Activated CD8-positive, alpha-beta T cell treated with anti-CD3 and anti-CD28 coated beads, Interleukin-2, amount 10 ng/mL, durations not matched to agents 7 days and 5 days (primary cell): ENCODE measurements around the gene NCAM1. TPM values are rescaled to one million over a fixed set of nuclear protein-coding genes. Genes with fewer than 3 reads are reported as not detected.

Experiments
- ATAC-seq: fragments of 150-1000 bp; cut with Tn5 transposase; one replicate; pipeline ENCODE4 v1.10.0; 2021; ENCODE audit warnings: moderate library complexity
- CTCF ChIA-PET: fragments of 350-600 bp; sonication (Branson Sonifier 250); formaldehyde crosslinking; loops from one replicate; lab custom pipeline; 2021; ENCODE audit warnings: antibody characterized with exemption; lab: Charles Lee
- POLR2A ChIA-PET: fragments of 350-600 bp; sonication (Branson Sonifier 250); formaldehyde crosslinking; loops from one replicate; lab custom pipeline; 2021; ENCODE audit warnings: antibody characterized with exemption; lab: Charles Lee
- DNase-seq: peaks from one replicate; pipeline ENCODE4 v3.0.0-alpha.2; 2020
- H3K27ac Mint-ChIP-seq: one replicate; pipeline ENCODE4 v1.8.0; 2021; ENCODE audit warnings: mild to moderate bottlenecking, mixed read lengths
- H3K27me3 Mint-ChIP-seq: one replicate; pipeline ENCODE4 v1.8.0; 2021; ENCODE audit warnings: low read depth, mixed read lengths
- H3K36me3 Mint-ChIP-seq: one replicate; pipeline ENCODE4 v1.8.0; 2021; ENCODE audit warnings: low read depth, mixed read lengths
- H3K4me1 Mint-ChIP-seq: one replicate; pipeline ENCODE4 v1.8.0; 2021; ENCODE audit warnings: low read depth, mixed read lengths
- H3K4me3 Mint-ChIP-seq: one replicate; pipeline ENCODE4 v1.8.0; 2021; ENCODE audit warnings: mild to moderate bottlenecking, mixed read lengths
- H3K9me3 Mint-ChIP-seq: one replicate; pipeline ENCODE4 v1.8.0; 2022; ENCODE audit warnings: mixed read lengths; ENCODE audit not compliant: insufficient read depth
- total RNA-seq, 2 experiments: library from RNA; stranded (reverse); gene quantifications; one replicate each; pipeline ENCODE4 v1.2.3, GENCODE V29; 2021

Gene NCAM1
- total RNA-seq, 2 experiments from 2014 or later: 1.4 to 1.8 TPM

DNA sequence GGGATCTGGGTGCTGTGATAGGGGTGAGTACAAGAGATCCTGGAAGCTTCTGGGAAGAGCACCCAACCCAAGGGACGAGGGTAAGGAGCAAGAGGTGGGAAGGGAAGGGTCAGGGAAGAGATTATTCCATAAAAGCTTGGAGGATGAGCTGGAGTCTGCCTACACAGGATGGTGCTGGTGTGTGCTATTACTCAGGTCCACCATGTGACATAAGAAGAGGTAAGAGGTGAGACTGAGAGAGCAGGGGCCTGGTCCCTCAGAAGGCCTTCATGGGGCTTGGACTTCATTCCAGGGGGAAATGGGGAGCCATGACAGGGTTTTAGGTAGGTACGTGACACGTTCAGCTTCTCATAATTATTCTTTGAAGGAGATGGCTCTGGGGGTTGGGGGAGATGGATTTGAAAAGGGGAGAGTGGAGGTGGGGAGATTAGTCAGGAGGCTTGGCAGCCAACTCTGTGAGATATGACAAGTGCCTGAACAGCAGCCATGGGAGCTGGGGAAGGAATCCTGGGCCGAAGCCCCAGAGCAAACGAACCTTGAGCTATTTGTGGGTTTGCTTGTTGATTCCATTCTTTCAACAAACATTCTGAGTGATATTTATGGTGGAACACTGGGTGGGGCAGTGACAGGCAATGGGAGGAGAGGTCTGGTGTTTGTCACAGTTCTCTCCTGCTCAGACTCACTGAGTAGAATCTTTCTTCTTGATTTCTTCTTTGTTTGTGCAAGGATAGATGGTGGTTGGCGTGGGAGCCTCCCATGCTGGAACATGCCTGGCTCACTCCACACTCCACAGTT, 11.2 kb upstream of the NCAM1 start:
- H3K27me3 Mint-ChIP-seq: peaks cover 12% of the 10 kb centered on the region
- POLR2A ChIA-PET: no interaction called here
- ATAC-seq (no peak), DNase-seq (no peak)
- no peak overlapping the region for H3K4me3 Mint-ChIP-seq
- H3K36me3 Mint-ChIP-seq: no peaks in the 10 kb centered on the region
- CTCF ChIA-PET: no interaction called here
- no peak overlapping the region for H3K27ac Mint-ChIP-seq
- H3K9me3 Mint-ChIP-seq: no peaks in the 10 kb centered on the region
- H3K4me1 Mint-ChIP-seq: no peaks in the 10 kb centered on the region

DNA sequence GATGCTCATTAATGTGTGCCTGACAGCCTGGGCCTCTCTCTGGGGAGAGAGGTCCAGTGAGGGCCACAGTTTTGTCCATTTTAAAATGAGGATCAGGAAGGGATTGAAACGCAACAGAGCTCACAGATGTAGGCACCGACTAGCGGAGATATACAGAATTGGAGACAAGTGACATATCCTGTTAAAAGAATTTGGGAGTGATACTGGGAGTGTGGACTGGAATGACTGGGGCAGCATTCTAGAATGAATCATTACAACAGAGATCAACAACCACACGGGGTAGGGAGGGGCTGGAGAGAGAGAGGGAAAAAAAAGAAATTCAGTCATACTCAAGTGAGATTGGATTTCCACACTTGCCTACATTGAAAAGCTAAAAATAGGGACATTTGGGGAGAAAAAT, 2.5 kb upstream of the NCAM1 start:
- ATAC-seq: no peak
- H3K27me3 Mint-ChIP-seq: peaks cover 56% of the 10 kb centered on the region
- POLR2A ChIA-PET: no interaction called here
- peaks cover 3% of the 10 kb centered on the region for H3K36me3 Mint-ChIP-seq
- CTCF ChIA-PET: interaction anchor here (1.5 to 1.8 kb wide), 2 partner anchors 23 to 161 kb away, joined by 3 to 4 read pairs; no protein-coding TSS in a partner anchor
- no peak overlapping the region for H3K4me3 Mint-ChIP-seq
- H3K4me1 Mint-ChIP-seq: peaks cover 11% of the 10 kb centered on the region
- no peak for DNase-seq
- H3K27ac Mint-ChIP-seq: no peak overlapping the region
- no peaks in the 10 kb centered on the region for H3K9me3 Mint-ChIP-seq

DNA sequence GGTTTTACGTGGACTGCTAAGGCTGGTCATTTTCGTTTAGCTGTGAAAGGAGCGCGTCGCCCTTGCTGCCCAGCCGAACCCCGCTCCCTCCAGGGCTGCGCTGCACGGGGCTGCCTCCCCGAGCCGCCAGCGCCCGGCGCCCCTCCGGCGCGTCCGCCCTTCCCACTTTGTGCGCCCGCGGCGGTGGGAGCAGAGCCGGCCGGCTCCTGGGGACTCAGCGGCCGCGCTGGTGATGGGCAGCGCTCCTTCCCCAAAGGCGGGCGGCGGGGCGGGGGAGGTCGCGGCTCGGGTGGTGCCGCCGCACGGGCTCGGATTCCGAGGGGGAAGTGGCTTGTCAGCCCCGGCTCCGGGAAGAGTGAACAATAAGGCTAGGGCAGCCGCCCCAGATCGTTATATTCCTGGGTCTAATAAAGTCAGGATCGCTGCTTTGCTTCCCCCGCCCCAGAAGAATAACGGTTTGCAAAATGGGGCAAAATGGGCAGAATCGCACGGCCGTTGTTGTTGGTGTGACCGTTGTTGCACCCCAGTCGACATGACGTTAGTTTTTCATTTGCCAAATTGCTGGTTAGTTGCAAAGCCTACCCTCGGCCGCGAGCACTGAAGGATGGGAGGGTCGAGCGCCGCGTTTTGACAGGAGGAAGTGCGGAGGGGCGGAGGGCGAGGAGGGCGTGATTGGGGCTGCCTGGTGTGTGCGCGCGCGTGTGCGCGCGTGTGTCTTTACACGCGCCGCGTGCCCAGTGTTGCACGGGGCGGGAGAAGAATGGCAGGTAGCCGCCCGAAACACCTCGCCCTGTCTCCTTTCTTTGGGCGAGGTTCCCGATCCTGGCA, 745 bp downstream of the NCAM1 start:
- H3K4me3 Mint-ChIP-seq: peak overlapping the region; percentile 74
- CTCF ChIA-PET: no interaction called here
- peak; percentile 35 for DNase-seq
- H3K9me3 Mint-ChIP-seq: no peaks in the 10 kb centered on the region
- peaks cover 11% of the 10 kb centered on the region for H3K4me1 Mint-ChIP-seq
- peak; percentile 46 for ATAC-seq
- H3K27me3 Mint-ChIP-seq: peaks cover 58% of the 10 kb centered on the region
- peaks cover 3% of the 10 kb centered on the region for H3K36me3 Mint-ChIP-seq
- no peak overlapping the region for H3K27ac Mint-ChIP-seq
- POLR2A ChIA-PET: no interaction called here

DNA sequence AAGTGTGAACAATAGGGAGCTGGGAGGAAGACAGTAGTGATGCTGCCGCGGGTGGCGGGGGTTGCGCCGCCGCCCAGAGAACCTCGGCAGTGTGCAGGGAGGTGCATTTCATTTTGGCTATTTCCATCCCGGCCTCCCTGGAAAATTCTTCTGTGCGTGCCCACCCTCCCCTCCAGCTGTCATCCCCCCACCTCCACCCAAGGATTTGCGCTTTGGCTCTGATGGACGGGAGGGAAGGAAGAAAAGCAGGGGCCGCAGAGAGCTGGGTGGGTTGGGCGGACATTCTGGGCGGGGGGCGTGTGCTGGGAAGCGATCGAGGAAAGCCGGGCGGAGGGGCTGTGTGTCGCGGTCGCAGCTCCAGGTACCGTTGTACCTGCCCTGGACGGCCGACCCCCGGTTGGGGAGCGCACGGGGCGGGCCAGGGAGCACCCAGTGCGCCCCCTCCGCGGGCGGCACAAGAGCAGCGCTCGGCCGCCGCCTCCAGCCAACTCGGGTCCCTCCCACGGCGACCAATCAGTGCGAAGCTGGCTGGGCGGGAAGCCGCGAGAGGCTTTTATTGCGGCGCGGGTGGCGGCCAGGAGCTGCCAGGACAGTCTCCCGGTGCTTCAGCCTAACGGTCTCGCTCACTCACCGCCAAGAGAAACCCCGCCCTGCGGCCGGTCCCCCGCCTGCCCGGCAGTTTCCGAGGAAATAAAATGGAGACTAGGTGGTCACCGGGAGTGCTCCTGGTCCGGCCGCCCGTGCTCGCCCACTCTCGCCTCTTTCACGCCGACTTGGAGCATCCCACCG, 1.6 kb downstream of the NCAM1 start:
- Mint-ChIP-seq H3K27me3 (peaks cover 59% of the 10 kb centered on the region), H3K36me3 (peaks cover 3% of the 10 kb centered on the region), H3K27ac (no peak overlapping the region), H3K9me3 (no peaks in the 10 kb centered on the region), H3K4me3 (peak overlapping the region; percentile 74), H3K4me1 (peaks cover 11% of the 10 kb centered on the region)
- ChIA-PET CTCF (no interaction called here), POLR2A (no interaction called here)
- ATAC-seq: peak; percentile 16
- DNase-seq: no peak

DNA sequence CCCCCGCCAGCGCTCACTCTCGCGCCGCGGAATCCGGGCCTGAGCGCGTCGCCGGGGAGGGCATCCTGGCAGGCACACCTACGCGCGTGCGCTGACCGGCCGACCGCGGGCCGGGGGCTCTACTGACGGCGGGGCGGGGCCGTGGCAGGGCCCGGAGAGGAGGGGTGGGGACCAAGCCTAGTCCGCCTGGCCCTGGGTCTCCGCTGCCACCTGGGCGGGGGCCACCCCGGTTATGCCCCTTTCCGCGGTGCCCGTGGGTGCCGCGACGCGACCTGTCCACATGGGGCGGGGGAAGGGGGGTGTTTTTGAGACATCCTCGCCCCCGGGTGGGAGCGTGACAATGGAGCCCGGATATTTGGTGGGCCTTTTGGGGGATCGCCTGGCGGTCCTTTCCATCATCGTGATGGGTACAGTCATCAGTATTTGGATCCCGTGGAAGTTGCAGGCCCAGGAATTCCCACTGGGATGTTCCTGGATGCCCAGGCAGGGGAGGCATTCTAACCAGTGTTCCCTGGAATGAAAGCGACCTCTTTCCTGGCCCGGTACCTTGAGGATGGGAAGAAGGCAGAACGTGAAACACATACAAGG, 2.2 kb downstream of the NCAM1 start:
- peaks cover 3% of the 10 kb centered on the region for H3K36me3 Mint-ChIP-seq
- ATAC-seq (no peak), DNase-seq (no peak)
- CTCF ChIA-PET: no interaction called here
- POLR2A ChIA-PET: no interaction called here
- peaks cover 53% of the 10 kb centered on the region for H3K27me3 Mint-ChIP-seq
- H3K9me3 Mint-ChIP-seq: no peaks in the 10 kb centered on the region
- peak overlapping the region; percentile 15 for H3K4me3 Mint-ChIP-seq
- no peak overlapping the region for H3K27ac Mint-ChIP-seq
- H3K4me1 Mint-ChIP-seq: peaks cover 11% of the 10 kb centered on the region

DNA sequence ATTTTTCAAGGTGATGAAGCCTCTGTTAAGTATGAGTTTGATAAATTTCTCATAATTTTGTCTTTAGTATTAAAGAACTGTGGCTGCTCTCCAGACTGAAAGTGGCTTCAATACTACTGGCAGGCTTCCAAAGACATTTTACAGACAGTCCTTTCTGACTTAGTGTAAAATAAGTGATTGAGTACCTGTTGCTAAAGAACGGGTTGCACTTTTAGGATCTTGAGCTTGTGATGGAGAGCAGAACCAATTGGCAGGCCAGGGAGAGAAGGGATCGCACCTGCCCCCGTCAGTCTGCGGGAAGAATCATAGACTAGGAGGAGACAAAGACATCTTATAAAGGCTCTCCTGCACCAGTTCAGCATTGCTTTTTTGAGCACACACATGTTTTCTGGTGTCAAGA, 4.4 kb downstream of the NCAM1 start:
- ChIA-PET POLR2A (interaction anchor here (0.6 kb wide), 1 partner anchor 258 kb away, joined by 3 read pairs; no protein-coding TSS in a partner anchor), CTCF (no interaction called here)
- H3K27ac Mint-ChIP-seq: no peak overlapping the region
- H3K36me3 Mint-ChIP-seq: peaks cover 3% of the 10 kb centered on the region
- no peaks in the 10 kb centered on the region for H3K9me3 Mint-ChIP-seq
- H3K4me1 Mint-ChIP-seq: peaks cover 15% of the 10 kb centered on the region
- H3K27me3 Mint-ChIP-seq: peaks cover 50% of the 10 kb centered on the region
- no peak for ATAC-seq
- no peak overlapping the region for H3K4me3 Mint-ChIP-seq
- no peak for DNase-seq

DNA sequence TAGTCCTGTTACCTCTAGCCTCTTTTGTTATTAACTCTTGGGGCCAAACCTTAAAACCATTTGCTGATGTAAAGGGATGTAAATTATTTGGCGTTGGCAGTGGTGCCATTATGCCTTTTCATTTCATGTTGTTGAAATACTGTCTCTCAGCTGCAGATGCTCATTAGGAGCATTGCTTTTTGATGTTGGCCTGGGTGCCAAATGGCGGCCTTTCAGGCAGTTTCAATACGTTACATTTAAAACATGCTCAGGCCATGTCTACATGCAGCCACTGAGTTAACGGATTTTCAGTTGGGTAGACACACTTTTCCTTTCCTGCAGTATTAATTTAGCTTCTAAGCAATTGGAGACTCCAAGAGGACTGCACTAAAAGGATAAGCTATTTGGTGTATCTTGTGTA, 5.3 kb downstream of the NCAM1 start:
- ATAC-seq: no peak
- POLR2A ChIA-PET: no interaction called here
- no peak for DNase-seq
- peaks cover 3% of the 10 kb centered on the region for H3K36me3 Mint-ChIP-seq
- no peak overlapping the region for H3K4me3 Mint-ChIP-seq
- peaks cover 12% of the 10 kb centered on the region for H3K4me1 Mint-ChIP-seq
- peaks cover 43% of the 10 kb centered on the region for H3K27me3 Mint-ChIP-seq
- no peaks in the 10 kb centered on the region for H3K9me3 Mint-ChIP-seq
- CTCF ChIA-PET: no interaction called here
- H3K27ac Mint-ChIP-seq: no peak overlapping the region

DNA sequence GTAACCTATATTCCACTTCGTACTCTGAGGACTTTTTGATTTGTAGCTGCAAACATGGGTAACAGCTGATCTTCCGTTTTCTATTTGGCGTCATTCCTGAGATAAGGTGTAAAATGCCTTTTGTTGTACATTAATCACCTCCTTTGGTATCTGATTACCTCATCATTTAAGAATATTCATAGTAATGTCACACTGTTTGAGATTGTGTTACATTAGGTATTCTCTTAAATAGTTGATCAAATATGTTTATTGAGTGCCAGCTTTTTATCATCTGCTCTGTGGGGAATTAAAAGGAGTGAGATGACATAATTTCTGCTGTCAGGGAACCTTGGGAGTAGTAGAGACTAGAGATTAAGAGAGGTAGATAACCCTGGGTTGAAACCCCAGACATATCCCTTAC, 5.9 kb downstream of the NCAM1 start:
- DNase-seq (no peak), ATAC-seq (no peak)
- peaks cover 40% of the 10 kb centered on the region for H3K27me3 Mint-ChIP-seq
- peaks cover 3% of the 10 kb centered on the region for H3K36me3 Mint-ChIP-seq
- H3K4me1 Mint-ChIP-seq: peaks cover 10% of the 10 kb centered on the region
- H3K9me3 Mint-ChIP-seq: no peaks in the 10 kb centered on the region
- CTCF ChIA-PET: no interaction called here
- POLR2A ChIA-PET: no interaction called here
- no peak overlapping the region for H3K27ac Mint-ChIP-seq
- H3K4me3 Mint-ChIP-seq: no peak overlapping the region

DNA sequence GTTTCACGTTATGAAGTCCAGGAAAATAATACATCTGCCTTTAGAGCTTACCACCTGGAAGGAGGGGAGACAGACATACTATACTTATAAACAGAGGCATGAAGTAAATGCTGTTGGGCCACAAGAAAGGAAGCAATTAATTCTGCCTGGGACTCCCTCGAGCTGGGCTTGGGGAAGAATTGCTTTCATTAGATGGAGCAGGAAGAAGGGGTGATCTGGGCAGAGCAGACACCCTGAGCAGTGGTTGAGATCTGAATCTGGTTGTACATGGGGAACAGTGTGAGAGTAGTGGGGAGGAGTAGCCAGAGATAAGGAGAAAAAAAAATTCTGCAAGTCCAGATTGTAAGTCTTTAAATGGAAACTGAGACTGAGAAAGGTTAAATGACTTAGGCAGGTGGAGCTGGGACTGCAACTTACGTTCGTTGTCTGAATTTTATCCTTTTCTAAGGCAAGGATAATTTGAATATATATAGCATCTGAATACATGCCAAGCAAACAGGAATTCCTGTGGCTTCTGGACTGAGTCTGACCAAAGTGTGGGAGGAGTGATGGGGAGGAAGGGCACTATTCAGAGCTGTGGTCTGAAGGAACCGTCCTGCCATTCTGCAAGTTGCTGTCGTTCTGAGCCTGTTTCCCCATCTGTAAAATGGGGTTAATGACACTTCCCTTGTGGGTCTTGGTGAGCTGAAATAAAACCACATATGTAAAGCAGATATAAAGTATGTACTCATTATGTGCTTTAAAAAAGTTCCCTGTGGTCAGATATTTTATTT, 7.9 kb downstream of the NCAM1 start:
- Mint-ChIP-seq H3K36me3 (no peaks in the 10 kb centered on the region), H3K27ac (no peak overlapping the region), H3K9me3 (no peaks in the 10 kb centered on the region), H3K4me3 (no peak overlapping the region), H3K27me3 (peaks cover 31% of the 10 kb centered on the region), H3K4me1 (peaks cover 4% of the 10 kb centered on the region)
- ChIA-PET POLR2A (no interaction called here), CTCF (no interaction called here)
- ATAC-seq (no peak), DNase-seq (no peak)

DNA sequence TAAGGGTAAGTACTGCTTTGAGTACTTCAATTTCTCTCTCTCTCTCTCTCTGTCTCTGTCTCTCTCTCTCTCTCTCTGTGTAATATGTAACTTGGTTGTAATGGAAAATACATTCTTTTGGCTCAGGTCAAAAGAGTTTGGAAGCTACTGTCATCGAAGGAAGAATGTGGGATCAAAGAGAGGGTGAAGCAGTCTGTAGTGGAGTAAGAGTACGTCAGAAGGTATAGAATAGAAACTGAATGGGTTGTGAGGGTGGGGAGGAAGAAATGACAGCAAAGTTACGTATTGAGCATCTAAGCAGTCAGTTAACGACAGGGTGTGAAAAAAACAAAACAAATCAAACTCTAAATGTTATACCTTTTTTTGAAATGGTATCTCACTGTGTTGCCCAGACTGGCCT, 10.0 kb downstream of the NCAM1 start:
- POLR2A ChIA-PET: no interaction called here
- H3K27me3 Mint-ChIP-seq: peaks cover 28% of the 10 kb centered on the region
- DNase-seq: no peak
- H3K36me3 Mint-ChIP-seq: no peaks in the 10 kb centered on the region
- no peak overlapping the region for H3K27ac Mint-ChIP-seq
- no peak for ATAC-seq
- peaks cover 4% of the 10 kb centered on the region for H3K4me1 Mint-ChIP-seq
- CTCF ChIA-PET: no interaction called here
- H3K9me3 Mint-ChIP-seq: no peaks in the 10 kb centered on the region
- H3K4me3 Mint-ChIP-seq: no peak overlapping the region

DNA sequence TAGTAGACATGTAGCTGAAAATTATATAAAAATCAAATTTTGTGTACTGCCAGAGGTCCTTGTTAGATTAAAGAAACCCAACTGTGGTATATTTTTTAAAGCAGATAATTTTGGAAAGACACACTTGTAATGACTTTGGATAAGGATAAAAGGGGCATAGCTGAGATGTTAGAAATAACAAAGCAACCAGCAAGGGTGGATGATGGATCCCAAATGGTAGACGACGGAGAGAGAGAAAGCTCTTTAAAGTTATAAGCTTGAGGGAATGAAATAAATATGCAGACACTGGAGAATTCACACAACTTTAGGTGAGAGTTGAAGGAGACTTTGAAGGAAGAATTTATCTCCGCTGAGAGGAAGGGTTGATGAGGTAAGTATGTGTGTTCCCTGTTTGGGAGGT, 10.6 kb downstream of the NCAM1 start:
- Mint-ChIP-seq H3K27me3 (peaks cover 30% of the 10 kb centered on the region), H3K27ac (no peak overlapping the region), H3K9me3 (no peaks in the 10 kb centered on the region), H3K36me3 (no peaks in the 10 kb centered on the region), H3K4me1 (peaks cover 4% of the 10 kb centered on the region), H3K4me3 (no peak overlapping the region)
- CTCF ChIA-PET: no interaction called here
- ATAC-seq: no peak
- DNase-seq: no peak
- POLR2A ChIA-PET: no interaction called here
